Esophagus squamous epithelium (tissue), 4 donors: ENCODE data around the gene CDC40. TPM values are rescaled to one million over a fixed set of nuclear protein-coding genes. Genes with fewer than 3 reads are reported as not detected.

ENCODE experiments used
- total RNA-seq, 4 donors: library from RNA; depleted of rRNA; stranded (reverse); fragments of >200 nt; gene quantifications; one replicate each; pipeline ENCODE4 v1.1.0, GENCODE V29; 2016

Gene CDC40
- total RNA-seq, 4 donors from 2014 or later: 6.9 to 19.3 (median 16.6) TPM

Other genes with a start within 250 kb of the CDC40 start
- not detected for gene GPR6, start 202.1 kb upstream of the CDC40 start, total RNA-seq
- 10 to 100 TPM; 10.7 to 20.9 (median 16.3) TPM for gene WASF1, start 757 bp upstream of the CDC40 start, total RNA-seq
- 1 to 10 TPM in 1 of 4 donors, under 1 TPM in 2, not detected in 1; 0.57 to 4.0 (median 0.83) TPM for gene METTL24, start 177.9 kb downstream of the CDC40 start, total RNA-seq
- under 1 TPM in 2 of 4 donors, not detected in 2; 0.57 to 0.79 TPM for gene DDO, start 235.1 kb downstream of the CDC40 start, total RNA-seq